HepG2 (cell line): Measurements from ENCODE around the gene HOXA4. TPM values are rescaled to one million over a fixed set of nuclear protein-coding genes. Genes with fewer than 3 reads are reported as not detected.

Experiments used
- ATAC-seq: fragments of 200-7000 bp; cut with Tn5 transposase; 3 replicates; pipeline ENCODE4 v1.9.1; 2020; ENCODE audit warnings: mild to moderate bottlenecking, moderate library complexity
- BruUV-seq: library from RNA; stranded (reverse); fragments of 400-500 nt; replicated peaks from 2 replicates; lab custom pipeline; 2021; lab: Mats Ljungman, UMichigan
- CTCF ChIA-PET: fragments of 300-600 bp; formaldehyde crosslinking; extraction: SDS; loops from one replicate; lab custom pipeline; 2021; ENCODE audit warnings: low total read pairs, inconsistent platforms, low intra/inter-chr PET ratio; lab: Yijun Ruan, JAX
- POLR2A ChIA-PET: fragments of 350-600 bp; sonication (Branson Sonifier 250); formaldehyde crosslinking; loops from one replicate; lab custom pipeline; 2020; ENCODE audit warnings: antibody characterized with exemption, inconsistent platforms; lab: Yijun Ruan, JAX
- DNase-seq: peaks from one replicate; pipeline ENCODE4 v3.0.0-alpha.2; 2015; ENCODE audit warnings: low spot score
- FAIRE-seq: peaks from 3 replicates; lab custom pipeline; 2011; peaks lifted over from hg19 to GRCh38; lab: Jason Lieb, UNC
- H2AFZ ChIP-seq: one replicate; pipeline ENCODE4 v1.6.1; 2011; ENCODE audit warnings: low read length, inconsistent platforms
- H3K27ac ChIP-seq: fragments of 300-600 bp; 3 replicates; pipeline ENCODE4 v1.8.0; 2011; ENCODE audit warnings: mixed run types, mild to moderate bottlenecking, mixed read lengths, low read length, inconsistent platforms; ENCODE audit not compliant: insufficient read depth; ENCODE audit errors: extremely low read length
- H3K27me3 ChIP-seq, 2 experiments: fragments of 200-600 bp in 1 of 2; 2 replicates in 1 of 2; 3 replicates in 1 of 2; pipeline versions ENCODE4 v1.6.0 to v1.8.0; 2011; ENCODE audit warnings: low read length in 2 of 2, mild to moderate bottlenecking in 2 of 2, moderate library complexity in 2 of 2, inconsistent platforms in 1 of 2; ENCODE audit not compliant: insufficient read depth in 2 of 2, control insufficient read depth in 1 of 2
- H3K36me3 ChIP-seq, 2 experiments: fragments of 200-600 bp in 1 of 2; replicated peaks in 1 of 2; 2 replicates in 1 of 2; 3 replicates in 1 of 2; pipeline versions ENCODE4 v1.5.1 to v1.8.0; 2011; ENCODE audit warnings: low read length in 2 of 2, inconsistent platforms in 1 of 2; ENCODE audit not compliant: insufficient read depth in 2 of 2, control insufficient read depth in 1 of 2
- H3K4me1 ChIP-seq: 2 replicates; pipeline ENCODE4 v1.5.1; 2012; ENCODE audit warnings: low read length, inconsistent platforms; ENCODE audit not compliant: insufficient read depth
- H3K4me2 ChIP-seq: 2 replicates; pipeline ENCODE4 v1.6.0; 2011; ENCODE audit warnings: low read depth, low read length, inconsistent platforms
- H3K4me3 ChIP-seq, 3 experiments: fragments of 200-600 bp in 1 of 3; sonication (generic), shearing (Covaris generic) in 1 of 3; replicated peaks in 1 of 3; 2 replicates each; pipeline ENCODE4 v1.5.1; 2011 to 2016; ENCODE audit warnings: low read length in 3 of 3, inconsistent platforms in 2 of 3, low read depth in 2 of 3, mild to moderate bottlenecking in 2 of 3, control low read depth in 1 of 3, mixed read lengths in 1 of 3; ENCODE audit not compliant: insufficient read depth in 1 of 3
- H3K79me2 ChIP-seq: one replicate; pipeline ENCODE4 v1.6.1; 2011; ENCODE audit warnings: low read length, inconsistent platforms; ENCODE audit not compliant: insufficient read depth
- H3K9ac ChIP-seq: 2 replicates; pipeline ENCODE4 v1.6.0; 2011; ENCODE audit warnings: mild to moderate bottlenecking, low read depth, low read length, inconsistent platforms; ENCODE audit not compliant: insufficient read depth
- H3K9me3 ChIP-seq: 2 replicates; pipeline ENCODE4 v1.5.1; 2012; ENCODE audit warnings: mild to moderate bottlenecking, low read length
- H4K20me1 ChIP-seq: 2 replicates; pipeline ENCODE4 v1.6.0; 2011; ENCODE audit warnings: inconsistent platforms, mild to moderate bottlenecking, low read length, moderate library complexity; ENCODE audit not compliant: insufficient read depth
- ATAD3A ChIP-seq: sonication (generic); formaldehyde crosslinking; IDR thresholded peaks from 2 replicates; pipeline ENCODE4 v1.4.0; 2020; ENCODE audit warnings: missing genetic modification reagents
- ESRRA ChIP-seq: sonication (generic); formaldehyde crosslinking; IDR thresholded peaks from 2 replicates; pipeline ENCODE4 v1.5.1; 2020; ENCODE audit warnings: mild to moderate bottlenecking, low read depth, missing genetic modification reagents
- FOXM1 ChIP-seq: sonication (generic); formaldehyde crosslinking; IDR thresholded peaks from 2 replicates; pipeline ENCODE4 v1.5.0; 2020; ENCODE audit warnings: missing genetic modification reagents
- MBNL3 ChIP-seq: fragments of 250-450 bp; sonication (Bioruptor Pico); conservative IDR thresholded peaks from 2 replicates; pipeline ENCODE4 v1.8.0; 2022; ENCODE audit warnings: mild to moderate bottlenecking, inconsistent platforms
- NFE2 ChIP-seq: sonication (generic); formaldehyde crosslinking; IDR thresholded peaks from 2 replicates; pipeline ENCODE4 v1.4.0; 2020; ENCODE audit warnings: missing genetic modification reagents
- RFX3 ChIP-seq: IDR thresholded peaks from 2 replicates; pipeline ENCODE4 v1.6.1; 2016; ENCODE audit warnings: missing biosample characterization, missing genetic modification reagents
- RXRA ChIP-seq: sonication (generic); formaldehyde crosslinking; IDR thresholded peaks from 2 replicates; pipeline ENCODE4 v1.5.1; 2020; ENCODE audit warnings: missing genetic modification reagents
- RXRB ChIP-seq: IDR thresholded peaks from 2 replicates; pipeline ENCODE4 v1.6.1; 2016; ENCODE audit warnings: borderline replicate concordance, missing genetic modification reagents, missing compliant biosample characterization
- ZBTB4 ChIP-seq: sonication (generic); formaldehyde crosslinking; IDR thresholded peaks from 2 replicates; pipeline ENCODE4 v1.4.0; 2020; ENCODE audit warnings: missing genetic modification reagents, mild to moderate bottlenecking, borderline replicate concordance
- ZFX ChIP-seq: sonication (generic); formaldehyde crosslinking; IDR thresholded peaks from 2 replicates; pipeline ENCODE4 v1.4.0; 2020; ENCODE audit warnings: mild to moderate bottlenecking, low read depth, missing genetic modification reagents, moderate library complexity
- ZNF138 ChIP-seq: sonication (generic); formaldehyde crosslinking; IDR thresholded peaks from 2 replicates; pipeline ENCODE4 v1.5.0; 2020; ENCODE audit warnings: mild to moderate bottlenecking, low read depth, missing genetic modification reagents
- ZNF354B ChIP-seq: sonication (generic); formaldehyde crosslinking; IDR thresholded peaks from 2 replicates; pipeline ENCODE4 v1.8.0; 2022; ENCODE audit warnings: mild to moderate bottlenecking, missing genetic modification reagents
- ZNF44 ChIP-seq: sonication (generic); formaldehyde crosslinking; IDR thresholded peaks from 2 replicates; pipeline ENCODE4 v1.5.1; 2020; ENCODE audit warnings: mild to moderate bottlenecking, missing genetic modification reagents
- ZNF674 ChIP-seq: sonication (generic); formaldehyde crosslinking; IDR thresholded peaks from 2 replicates; pipeline ENCODE4 v1.5.0; 2020; ENCODE audit warnings: low read depth, mild to moderate bottlenecking, missing genetic modification reagents
- ZNF737 ChIP-seq: sonication (generic); formaldehyde crosslinking; IDR thresholded peaks from 2 replicates; pipeline ENCODE4 v1.5.0; 2020; ENCODE audit warnings: missing genetic modification reagents, mild to moderate bottlenecking, borderline replicate concordance
- WGBS: methylation state at CpG from one replicate; pipeline ENCODE4 v1.1.6; 2017; ENCODE audit warnings: low lambda C conversion rate; 5-methylcytosine and 5-hydroxymethylcytosine counted together
- in situ Hi-C: cut with HindIII; loops from 2 replicates; pipeline ENCODE4 v1.10.0; 2017; ENCODE audit warnings: low pct_unique_long_range_greater_than_20kb; ENCODE audit not compliant: extremely low pct_ligation_motif_present
- intact Hi-C: fragments of 100-400 bp; cut with micrococcal nuclease; formaldehyde crosslinking; loops from one replicate; pipeline ENCODE4 v1.10.0; 2022; ENCODE audit not compliant: unreplicated experiment
- polyA plus RNA-seq, 8 experiments: library from polyadenylated mRNA; depleted of rRNA in 3 of 8; stranded (reverse) in 7 of 8; unstranded in 1 of 8; fragments of >200 nt; fragmentation: Illumina TruSeq in 4 of 8; extraction: Trizol in 4 of 8; gene quantifications; 2 replicates each; pipeline versions ENCODE4 v1.2.1 to v1.2.3, GENCODE V29; 2011 to 2016; ENCODE audit warnings: low read depth in 4 of 8, missing spikeins in 1 of 8, mixed read lengths in 1 of 8; ENCODE audit not compliant: insufficient read depth in 1 of 8
- total RNA-seq, 5 experiments: library from RNA; depleted of rRNA; stranded (reverse); fragments of >200 nt; fragmentation: Illumina TruSeq; extraction: Trizol; gene quantifications; 2 replicates each; pipeline ENCODE4 v1.2.3, GENCODE V29; 2016; ENCODE audit warnings: low read depth in 1 of 5
- TF ChIP-seq, protein P1 (sequence below), 2 experiments: fragments of 450-650 bp in 1 of 2; sonication (generic) in 1 of 2; formaldehyde crosslinking; IDR thresholded peaks; 2 replicates each; pipeline versions ENCODE4 v1.5.0 to v1.8.0; 2020 to 2022; ENCODE audit warnings: mild to moderate bottlenecking in 1 of 2, missing genetic modification reagents in 1 of 2

The HOXA4 gene
- total and polyA plus RNA-seq, 2 of the 13 experiments (the other 11 are each of a cell fraction or from before 2014, with no cell fraction given): 2.4 to 5.4 TPM

- Histone ChIP-seq H3K4me3 (no peak overlapping the region), H3K79me2 (no peaks in the 10 kb centered on the region), H3K27me3 (no peaks in the 10 kb centered on the region), H3K9me3 (no peaks in the 10 kb centered on the region), H3K4me1 (peaks cover 12% of the 10 kb centered on the region; the same call in 1 of the 2 replicates), H3K9ac (no peak overlapping the region), H3K4me2 (no peak overlapping the region), H3K36me3 (no peaks in the 10 kb centered on the region), H4K20me1 (no peaks in the 10 kb centered on the region), H2AFZ (no peak overlapping the region), H3K27ac (no peak overlapping the region)
- FAIRE-seq (no peak), ATAC-seq (no peak), DNase-seq (no peak)
- WGBS: 92% methylated on average over 38 of the region's 38 CpGs
- TF ChIP-seq ATAD3A: no peak
- TF ChIP-seq ZBTB4 (CRISPR knock-in tag): no peak
- TF ChIP-seq ZNF737 (CRISPR knock-in tag): no peak
- TF ChIP-seq NFE2 (CRISPR knock-in tag): no peak
- TF ChIP-seq RFX3 (CRISPR knock-in tag): no peak
- TF ChIP-seq ZNF44 (CRISPR knock-in tag): no peak
- no peak for TF ChIP-seq ZNF354B (CRISPR knock-in tag)
- no peak for TF ChIP-seq RXRB (CRISPR knock-in tag)
- TF ChIP-seq, protein P1, sequence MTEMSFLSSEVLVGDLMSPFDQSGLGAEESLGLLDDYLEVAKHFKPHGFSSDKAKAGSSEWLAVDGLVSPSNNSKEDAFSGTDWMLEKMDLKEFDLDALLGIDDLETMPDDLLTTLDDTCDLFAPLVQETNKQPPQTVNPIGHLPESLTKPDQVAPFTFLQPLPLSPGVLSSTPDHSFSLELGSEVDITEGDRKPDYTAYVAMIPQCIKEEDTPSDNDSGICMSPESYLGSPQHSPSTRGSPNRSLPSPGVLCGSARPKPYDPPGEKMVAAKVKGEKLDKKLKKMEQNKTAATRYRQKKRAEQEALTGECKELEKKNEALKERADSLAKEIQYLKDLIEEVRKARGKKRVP (CRISPR knock-in tag; IDR thresholded peaks at IDR 0.05): no peak
- no peak for TF ChIP-seq ZNF138
- TF ChIP-seq ZFX (CRISPR knock-in tag): no peak
- no peak for TF ChIP-seq ZNF674
- no peak for TF ChIP-seq RXRA (CRISPR knock-in tag)
- no peak for TF ChIP-seq FOXM1 (CRISPR knock-in tag)
- no peak for TF ChIP-seq ESRRA (CRISPR knock-in tag)
- TF ChIP-seq MBNL3 (CRISPR knock-in tag): no peak
- POLR2A ChIA-PET: interaction anchor here (1.6 kb wide), 1 partner anchor 23 kb away, joined by 9 read pairs; no protein-coding TSS in a partner anchor
- in situ Hi-C loops (no loop called here), intact Hi-C loops (no loop called here)
- BruUV-seq: no TSS peak
- CTCF ChIA-PET: no interaction called here
Observed at GRCh38 chr7:27098578-27099451, 31.7 kb downstream of the HOXA4 start.
